GM10248 (cell line): ENCODE measurements around the gene PRKCQ.

Source experiments
- CTCF ChIA-PET: fragments of 300-600 bp; sonication (Branson Sonifier 250); formaldehyde crosslinking; extraction: SDS; loops from one replicate; lab custom pipeline; 2021; ENCODE audit warnings: antibody characterized with exemption; lab: Yijun Ruan, JAX
- POLR2A ChIA-PET: fragments of 350-650 bp; sonication (Branson Sonifier 250); formaldehyde crosslinking; extraction: SDS; loops from one replicate; lab custom pipeline; 2020; ENCODE audit warnings: antibody characterized with exemption; lab: Yijun Ruan, JAX
- DNase-seq: peaks from one replicate; pipeline ENCODE4 v3.0.0; 2012; ENCODE audit errors: extremely low spot score
- TF ChIP-seq, protein P1 (sequence below): IDR thresholded peaks from 2 replicates; pipeline ENCODE4 v1.5.1; 2012; ENCODE audit warnings: mild to moderate bottlenecking, low read depth; ENCODE audit errors: extremely low read depth, missing control alignments, control extremely low read depth

Gene PRKCQ

GRCh38 chr10:6516929-6517284 lies 63.2 kb downstream of the PRKCQ start:
- ChIA-PET CTCF (no interaction called here), POLR2A (no interaction called here)
- TF ChIP-seq, protein P1, sequence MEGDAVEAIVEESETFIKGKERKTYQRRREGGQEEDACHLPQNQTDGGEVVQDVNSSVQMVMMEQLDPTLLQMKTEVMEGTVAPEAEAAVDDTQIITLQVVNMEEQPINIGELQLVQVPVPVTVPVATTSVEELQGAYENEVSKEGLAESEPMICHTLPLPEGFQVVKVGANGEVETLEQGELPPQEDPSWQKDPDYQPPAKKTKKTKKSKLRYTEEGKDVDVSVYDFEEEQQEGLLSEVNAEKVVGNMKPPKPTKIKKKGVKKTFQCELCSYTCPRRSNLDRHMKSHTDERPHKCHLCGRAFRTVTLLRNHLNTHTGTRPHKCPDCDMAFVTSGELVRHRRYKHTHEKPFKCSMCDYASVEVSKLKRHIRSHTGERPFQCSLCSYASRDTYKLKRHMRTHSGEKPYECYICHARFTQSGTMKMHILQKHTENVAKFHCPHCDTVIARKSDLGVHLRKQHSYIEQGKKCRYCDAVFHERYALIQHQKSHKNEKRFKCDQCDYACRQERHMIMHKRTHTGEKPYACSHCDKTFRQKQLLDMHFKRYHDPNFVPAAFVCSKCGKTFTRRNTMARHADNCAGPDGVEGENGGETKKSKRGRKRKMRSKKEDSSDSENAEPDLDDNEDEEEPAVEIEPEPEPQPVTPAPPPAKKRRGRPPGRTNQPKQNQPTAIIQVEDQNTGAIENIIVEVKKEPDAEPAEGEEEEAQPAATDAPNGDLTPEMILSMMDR: no peak
- DNase-seq: no peak

DNA sequence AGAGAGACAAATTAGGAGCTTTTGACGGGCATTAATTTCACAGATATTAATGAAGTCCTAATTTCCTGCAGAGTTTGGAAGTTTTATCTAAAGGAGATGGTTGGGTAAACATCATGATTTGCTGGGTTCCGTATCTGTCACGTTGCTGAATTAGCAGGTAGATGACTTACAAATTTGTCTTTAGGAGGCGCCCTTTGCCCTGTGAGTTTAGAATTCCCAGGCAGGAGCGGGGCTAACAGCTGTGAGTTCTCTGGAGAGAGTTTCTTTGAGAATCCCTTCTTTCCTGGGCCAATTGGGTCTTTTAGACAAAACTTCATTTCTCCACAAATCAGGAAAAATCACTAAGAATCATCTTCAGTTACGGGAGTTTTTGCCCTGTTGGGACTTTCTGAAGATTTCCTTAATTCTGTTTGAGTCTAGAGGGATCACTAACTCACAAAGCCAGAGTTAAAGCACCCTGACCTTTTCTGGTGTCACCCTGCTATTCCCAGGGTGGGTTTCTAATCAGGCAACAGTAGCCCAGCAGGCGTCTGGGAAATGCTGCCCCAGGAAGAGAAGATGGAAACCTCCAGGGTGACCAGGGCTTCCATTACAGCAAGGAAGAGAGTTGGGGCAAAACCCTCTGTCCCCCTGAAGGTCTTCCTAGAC lies 63.7 kb downstream of the PRKCQ start:
- CTCF ChIA-PET: no interaction called here
- TF ChIP-seq, protein P1: no peak
- no peak for DNase-seq
- POLR2A ChIA-PET: no interaction called here

- CTCF ChIA-PET: no interaction called here
- POLR2A ChIA-PET: no interaction called here
Measured at GRCh38 chr10:6514844-6515780, 65.0 kb downstream of the PRKCQ start.

DNA sequence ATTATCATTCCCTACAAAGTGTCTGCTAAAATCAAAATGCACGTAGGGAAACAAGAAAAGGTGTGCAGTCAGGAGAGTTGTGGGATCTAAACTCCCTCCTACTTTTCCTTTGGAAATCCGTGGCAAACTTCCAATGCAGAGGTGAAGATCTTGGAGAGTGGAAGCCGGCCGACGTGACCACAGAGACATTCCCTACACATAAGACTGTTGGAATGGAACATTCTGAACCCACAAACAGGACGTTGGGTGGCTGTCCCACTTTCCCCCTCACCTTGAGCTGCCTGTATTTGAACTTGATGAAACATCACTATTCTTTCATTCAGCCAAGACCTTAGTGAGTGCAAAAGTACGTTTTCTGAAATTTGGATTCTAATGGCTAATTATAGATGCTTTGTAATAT lies 65.9 kb downstream of the PRKCQ start:
- TF ChIP-seq, protein P1: no peak
- POLR2A ChIA-PET: no interaction called here
- CTCF ChIA-PET: no interaction called here
- DNase-seq: no peak

More at GRCh38 chr10:6514844-6515780, 65.0 kb downstream of the PRKCQ start:
- no peak for DNase-seq
- TF ChIP-seq, protein P1: no peak

DNA sequence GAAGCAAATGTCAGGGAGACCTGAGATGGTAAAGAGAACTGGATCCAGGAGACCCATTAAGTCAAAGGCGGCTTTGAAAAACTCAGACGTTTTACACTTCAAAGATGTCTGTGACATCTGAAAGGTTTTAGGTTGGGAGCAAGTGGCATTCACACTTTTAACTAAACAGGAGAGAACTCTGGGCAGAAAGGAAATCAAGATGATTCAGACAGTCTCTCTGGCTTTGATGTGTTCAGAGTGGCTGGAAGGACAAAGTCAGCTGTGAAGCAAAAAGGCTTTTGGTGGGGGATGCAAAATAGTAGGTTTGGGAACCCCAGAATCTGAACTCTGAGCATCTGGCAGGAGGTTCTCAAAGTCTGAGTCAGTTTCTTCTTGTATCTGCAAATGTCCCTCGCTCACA lies 66.6 kb downstream of the PRKCQ start:
- ChIA-PET CTCF (no interaction called here), POLR2A (no interaction called here)
- DNase-seq: no peak
- TF ChIP-seq, protein P1: no peak

DNA sequence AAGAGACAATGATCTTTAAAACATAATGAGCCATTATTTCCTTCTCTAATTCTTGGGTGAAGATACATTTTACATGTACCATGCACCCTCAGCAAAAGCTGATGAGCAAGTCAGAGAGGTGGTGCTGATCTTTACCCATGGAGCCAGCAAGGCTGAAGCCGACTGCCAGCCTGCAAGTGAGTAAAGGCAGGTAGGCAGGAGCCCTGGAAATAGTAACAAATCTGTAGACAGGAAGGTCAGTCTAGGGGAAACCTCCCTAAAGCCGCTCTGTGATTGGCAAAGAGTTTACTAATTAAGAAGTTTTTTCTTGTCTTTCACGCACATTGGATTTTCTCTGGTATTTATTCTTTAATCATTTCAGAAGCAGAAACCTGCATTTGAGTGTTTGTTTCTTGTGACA lies 67.9 kb downstream of the PRKCQ start:
- CTCF ChIA-PET: no interaction called here
- POLR2A ChIA-PET: no interaction called here
- TF ChIP-seq, protein P1: no peak
- DNase-seq: no peak
